GM19397 (cell line): ENCODE results near the gene DENND4B.

Experiments used
- ATAC-seq: cut with Tn5 transposase; IDR thresholded peaks from one replicate; pipeline ENCODE4 v1.9.1; 2021; ENCODE audit warnings: mild to moderate bottlenecking, moderate library complexity; ENCODE audit not compliant: unreplicated experiment

DENND4B gene

DNA sequence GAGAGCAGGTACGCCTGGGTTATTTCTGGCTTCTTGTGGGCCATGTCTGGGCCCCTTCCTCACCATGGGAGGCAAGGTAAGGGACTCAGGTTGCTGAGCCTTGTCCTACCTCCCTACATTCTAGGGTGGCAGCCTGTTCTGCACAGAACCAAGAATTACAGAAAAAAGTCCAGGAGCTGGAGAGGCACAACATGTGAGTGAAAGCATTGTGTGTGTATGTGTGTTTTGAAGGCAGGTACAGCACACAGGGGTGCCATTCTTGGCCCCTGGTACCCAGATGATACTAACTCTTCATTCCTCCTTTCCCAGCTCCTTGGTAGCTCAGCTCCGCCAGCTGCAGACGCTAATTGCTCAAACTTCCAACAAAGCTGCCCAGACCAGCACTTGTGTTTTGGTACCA is 26.6 kb upstream of the DENND4B start:
- ATAC-seq, result no peak

- no peak for ATAC-seq
These were observed 23.8 kb upstream of the DENND4B start for GRCh38 chr1:153970346-153970745.

DNA sequence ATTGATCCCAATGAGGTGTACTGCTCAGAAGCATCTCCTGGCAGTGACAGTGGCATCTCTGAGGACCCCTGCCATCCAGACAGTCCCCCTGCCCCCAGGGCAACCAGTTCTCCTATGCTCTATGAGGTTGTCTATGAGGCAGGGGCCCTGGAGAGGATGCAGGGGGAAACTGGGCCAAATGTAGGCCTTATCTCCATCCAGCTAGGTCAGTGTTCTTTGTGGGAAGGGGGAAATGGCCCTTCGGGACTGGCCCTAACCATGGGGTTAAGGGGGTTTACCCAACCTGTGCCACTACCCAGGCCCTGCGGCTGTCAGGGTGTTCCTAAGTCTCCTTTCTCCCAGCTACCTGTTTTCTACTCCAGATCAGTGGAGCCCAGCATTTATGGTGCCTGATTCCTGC is 22.5 kb upstream of the DENND4B start:
- no peak for ATAC-seq

DNA sequence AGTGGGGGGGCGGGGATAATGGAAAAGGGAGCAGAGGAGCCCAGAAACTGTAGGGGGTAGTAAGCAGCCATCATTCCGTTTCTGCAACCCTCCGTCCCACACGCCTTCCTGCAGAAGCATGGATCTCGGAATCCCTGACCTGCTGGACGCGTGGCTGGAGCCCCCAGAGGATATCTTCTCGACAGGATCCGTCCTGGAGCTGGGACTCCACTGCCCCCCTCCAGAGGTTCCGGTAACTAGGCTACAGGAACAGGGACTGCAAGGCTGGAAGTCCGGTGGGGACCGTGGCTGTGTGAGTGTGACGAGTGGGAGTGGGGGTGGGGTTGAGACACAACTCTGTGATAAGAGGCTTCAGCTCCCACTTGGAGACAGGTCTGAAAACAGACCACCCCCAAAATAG is 21.9 kb upstream of the DENND4B start:
- ATAC-seq, result no peak

DNA sequence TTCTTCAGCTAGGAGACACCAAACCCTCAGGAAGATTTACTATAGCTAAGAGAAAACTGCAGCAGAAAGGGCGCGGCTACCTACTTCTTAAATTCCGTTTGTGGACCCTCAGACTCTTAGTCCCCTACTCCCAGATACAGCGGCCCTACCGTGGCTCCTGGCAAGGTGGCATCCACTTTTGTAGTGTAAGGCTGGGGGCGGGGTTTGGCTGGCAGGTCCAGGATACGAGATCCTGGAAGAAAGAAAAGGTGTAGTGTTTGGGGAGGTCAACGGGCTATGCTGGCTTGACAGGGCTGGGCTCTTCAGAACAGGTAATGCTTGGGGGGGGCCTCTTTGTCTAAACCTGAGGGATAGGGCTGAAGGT is 21.5 kb upstream of the DENND4B start:
- no peak for ATAC-seq

- ATAC-seq, result peak; percentile 54
These were observed 20.8 kb upstream of the DENND4B start, which contains the start of gene CREB3L4 for GRCh38 chr1:153967107-153967999. CREB3L4 (plus strand) TSS chr1:153967902; CDS start chr1:153968526, 624 bp downstream.

GRCh38 chr1:153963850-153964331 is 17.4 kb upstream of the DENND4B start:
- ATAC-seq, result peak; percentile 1

DNA sequence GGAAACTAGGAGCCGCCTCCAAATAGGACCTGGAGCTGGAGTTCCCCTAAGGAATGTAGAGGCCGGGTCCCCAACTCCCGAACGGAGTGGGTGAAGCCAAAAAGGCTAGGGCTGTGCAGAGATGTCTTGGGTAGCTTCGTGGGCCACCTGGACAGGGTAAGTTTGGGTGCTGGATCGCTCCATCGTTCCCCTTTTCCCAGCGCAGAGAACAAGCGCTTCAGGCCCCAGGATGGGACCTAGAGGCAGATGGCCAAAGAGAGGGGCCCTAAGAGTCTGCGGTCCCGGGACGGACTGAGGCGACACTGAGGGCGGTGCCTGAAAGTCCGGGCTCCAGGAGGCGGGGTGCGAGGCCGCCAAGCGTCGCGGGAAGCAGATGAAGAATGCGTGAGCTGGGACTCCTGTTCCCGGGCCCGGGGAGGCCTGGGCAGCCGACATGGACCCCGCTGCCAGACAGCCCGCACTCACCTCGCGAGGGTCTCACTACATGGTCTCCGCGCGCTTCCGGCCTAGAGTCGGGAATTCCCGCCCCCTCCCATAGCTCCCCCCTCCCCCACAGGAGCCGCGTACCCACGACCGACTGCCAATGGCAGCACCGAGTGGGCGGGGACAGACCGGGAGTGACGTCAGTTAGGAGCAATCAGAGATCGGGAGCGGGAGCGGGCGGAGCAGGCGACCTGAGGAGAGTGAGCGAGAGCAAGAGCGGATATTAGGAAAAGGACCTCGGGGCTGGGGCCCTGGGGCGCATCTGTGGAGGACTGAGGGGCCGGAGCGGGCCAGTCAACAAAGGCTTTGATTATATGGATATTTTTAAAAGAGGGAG is 16.7 kb upstream of the DENND4B start, which contains the start of gene SLC39A1:
Gene SLC39A1 (minus strand): TSS at position 508 of the 820 bp plus-strand sequence. CDS start 822 bp downstream, outside the sequence.
- ATAC-seq, result peak; percentile 36

- no peak for ATAC-seq
These were observed 15.8 kb upstream of the DENND4B start for GRCh38 chr1:153962088-153963029.

GRCh38 chr1:153961421-153961820 is 14.9 kb upstream of the DENND4B start:
- no peak for ATAC-seq

DNA sequence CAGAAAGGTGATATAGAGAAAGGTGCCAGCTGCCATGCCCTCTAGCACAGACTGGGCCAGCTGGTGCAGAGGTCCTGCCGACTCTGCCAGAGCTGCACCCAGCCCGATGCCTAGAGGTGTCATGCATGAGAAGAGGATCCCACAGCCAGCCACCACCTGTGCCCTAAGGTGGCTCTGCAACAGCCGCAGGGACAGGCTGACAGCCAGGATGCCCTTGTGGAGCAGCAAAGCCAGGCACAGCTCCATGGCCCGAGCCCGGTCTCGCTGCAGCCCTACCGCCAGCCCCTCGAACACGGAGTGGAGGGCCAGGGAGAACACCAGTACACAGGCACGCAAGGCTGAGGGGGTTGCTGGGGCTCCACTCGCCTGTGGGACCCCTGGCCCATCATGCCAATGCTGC is 13.7 kb upstream of the DENND4B start:
- no peak for ATAC-seq

DNA sequence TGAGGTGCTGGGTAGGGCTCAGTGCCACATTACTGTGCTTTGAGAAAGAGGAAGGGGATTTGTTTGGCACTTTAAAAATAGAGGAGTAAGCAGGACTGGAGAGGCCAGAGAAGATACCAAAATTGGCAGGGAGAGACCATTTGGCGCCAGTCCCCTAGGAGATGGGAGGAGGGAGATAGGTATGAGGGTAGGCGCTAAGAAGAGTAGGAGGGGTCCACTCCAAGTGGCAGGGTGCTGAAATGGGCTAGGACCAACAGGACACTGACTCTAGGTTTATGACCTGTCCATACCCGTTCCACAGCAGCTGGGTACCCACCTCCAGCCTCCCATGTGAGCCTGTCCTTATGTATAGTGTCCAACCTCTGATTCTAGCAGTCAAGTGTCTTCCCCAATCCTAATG is 12.9 kb upstream of the DENND4B start:
- no peak for ATAC-seq

DNA sequence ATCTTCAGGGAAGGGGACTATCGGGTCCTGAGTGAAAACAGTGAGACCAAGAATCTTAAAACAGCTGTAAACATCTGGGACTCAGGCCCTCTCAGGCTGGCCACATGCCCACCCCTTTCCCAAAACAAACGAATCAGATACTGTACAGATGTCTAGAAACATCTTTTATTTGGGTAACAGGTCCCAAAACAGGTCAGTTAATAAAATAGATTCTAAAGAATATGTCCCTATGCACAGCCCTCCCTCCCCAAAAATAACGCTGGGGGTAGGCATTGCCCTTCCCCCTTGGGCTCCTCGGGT is 12.4 kb upstream of the DENND4B start:
- no peak for ATAC-seq

DNA sequence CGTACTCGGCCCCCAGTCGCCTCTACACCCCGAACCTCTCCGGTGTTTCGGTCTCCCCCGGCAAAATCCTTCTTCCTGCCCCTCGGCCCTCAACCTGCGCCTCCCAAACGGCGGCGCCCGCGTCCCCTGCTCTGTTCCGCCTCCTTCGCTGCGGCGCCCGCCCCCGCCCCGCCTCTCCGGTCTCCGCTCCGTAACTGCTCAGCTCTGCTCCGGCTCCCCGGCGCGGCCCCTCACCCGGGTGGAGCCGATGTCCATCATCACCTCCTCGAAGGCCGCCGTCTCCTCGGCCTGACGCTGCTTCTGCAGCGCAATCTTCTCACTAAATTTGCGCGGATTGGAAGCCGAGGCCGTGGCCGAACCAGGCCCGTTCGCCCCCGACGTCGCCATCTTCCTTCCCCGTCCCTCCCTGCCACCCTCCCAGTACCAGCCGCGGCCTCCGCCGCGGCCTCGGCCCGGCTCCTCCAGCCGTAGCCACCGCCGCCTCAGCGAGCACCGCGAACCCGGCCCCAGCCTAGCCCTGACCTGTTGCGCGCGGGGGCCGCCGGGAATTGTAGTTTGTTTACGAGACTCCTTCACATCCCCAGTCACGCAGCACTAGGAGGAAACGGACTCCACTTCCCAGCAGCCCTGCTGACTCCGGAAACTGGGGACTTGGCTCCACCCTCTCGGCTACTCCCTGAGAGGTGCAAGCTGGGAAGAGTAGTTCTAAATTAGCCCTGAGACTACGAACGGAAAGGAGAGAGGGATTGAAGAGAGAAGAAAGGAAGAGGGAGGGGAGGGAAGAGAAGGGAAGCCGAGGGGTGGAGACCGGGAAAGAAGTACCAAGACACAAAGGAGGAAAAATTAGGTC is 11.8 kb upstream of the DENND4B start, which contains the start of gene CRTC2:
Gene CRTC2 (minus strand): TSS at position 502 of the 850 bp plus-strand sequence. CDS start 115 bp downstream, at position 387.
- ATAC-seq, result peak; percentile 69

- ATAC-seq, result peak; percentile 13
These were observed 11.2 kb upstream of the DENND4B start for GRCh38 chr1:153957744-153958110.

GRCh38 chr1:153956997-153957715 is 10.6 kb upstream of the DENND4B start:
- no peak for ATAC-seq

- ATAC-seq, result no peak
These were observed 8.3 kb upstream of the DENND4B start for GRCh38 chr1:153954826-153955225.

GRCh38 chr1:153953859-153954365 is 7.4 kb upstream of the DENND4B start:
- ATAC-seq, result no peak

DNA sequence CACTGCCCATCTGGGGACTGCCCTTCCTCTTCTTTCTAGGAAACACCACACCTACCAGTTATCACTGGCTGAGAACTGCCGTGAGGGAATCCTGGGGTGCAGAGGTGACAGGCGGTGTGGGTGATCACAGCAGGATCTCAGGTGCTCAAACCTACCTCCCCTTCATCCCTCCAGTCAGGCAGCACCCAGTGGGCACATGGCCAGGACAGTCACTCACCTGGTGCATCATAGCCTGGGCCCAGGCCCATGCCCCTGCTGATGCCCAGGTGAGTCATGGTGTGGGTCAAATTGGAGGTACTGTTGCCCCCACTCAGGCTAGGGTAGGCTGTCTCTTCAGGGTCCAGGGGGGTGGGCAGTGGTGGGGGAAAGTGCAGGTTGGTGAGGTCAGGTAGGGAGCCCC is 5.3 kb upstream of the DENND4B start:
- ATAC-seq, result no peak
